ENCODE measurements around the gene NTN5. TPM values are rescaled to one million over a fixed set of nuclear protein-coding genes. Genes with fewer than 3 reads are reported as not detected.
"Not testable (repeated sequence)": the region's sequence is repeated elsewhere in the genome, so short reads cannot be mapped to it uniquely, and the experiment has no call there.

NTN5 gene, protein sequence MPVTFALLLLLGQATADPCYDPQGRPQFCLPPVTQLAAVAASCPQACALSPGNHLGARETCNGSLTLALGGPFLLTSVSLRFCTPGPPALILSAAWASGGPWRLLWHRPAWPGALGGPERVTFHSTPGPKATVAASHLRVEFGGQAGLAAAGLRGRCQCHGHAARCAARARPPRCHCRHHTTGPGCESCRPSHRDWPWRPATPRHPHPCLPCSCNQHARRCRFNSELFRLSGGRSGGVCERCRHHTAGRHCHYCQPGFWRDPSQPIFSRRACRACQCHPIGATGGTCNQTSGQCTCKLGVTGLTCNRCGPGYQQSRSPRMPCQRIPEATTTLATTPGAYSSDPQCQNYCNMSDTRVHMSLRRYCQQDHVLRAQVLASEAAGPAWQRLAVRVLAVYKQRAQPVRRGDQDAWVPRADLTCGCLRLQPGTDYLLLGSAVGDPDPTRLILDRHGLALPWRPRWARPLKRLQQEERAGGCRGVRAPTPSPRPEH
- total RNA-seq (0.18 TPM), polyA plus RNA-seq (ENCODE audit: insufficient read depth in 1 of 8, insufficient read length in 8 of 8, low replicate concordance in 1 of 8) (1 to 10 TPM in 7 of 8 donors, under 1 TPM in 1; 0.64 to 8.5 (median 2.2) TPM)
- long read RNA-seq, donor 1, partial matches to known transcripts: 0 of 1 reads
- long read RNA-seq, donor 1, other reads (novel, unspliced or antisense): 0 of 1 reads
- long read RNA-seq, donor 2: 0 reads
- long read RNA-seq, donor 3: 0 reads
- long read RNA-seq, donor 4: 0 reads
- long read RNA-seq, donor 5, partial matches to known transcripts: 0 of 1 reads
- long read RNA-seq, donor 5, other reads (novel, unspliced or antisense): 0 of 1 reads
- long read RNA-seq, donor 6: 0 reads
- long read RNA-seq, donor 7: 0 reads
- long read RNA-seq, donor 8: 0 reads
- long read RNA-seq, donor 9: 0 reads
- long read RNA-seq, donor 10: 0 reads
- long read RNA-seq, donor 11: 0 reads

DNA sequence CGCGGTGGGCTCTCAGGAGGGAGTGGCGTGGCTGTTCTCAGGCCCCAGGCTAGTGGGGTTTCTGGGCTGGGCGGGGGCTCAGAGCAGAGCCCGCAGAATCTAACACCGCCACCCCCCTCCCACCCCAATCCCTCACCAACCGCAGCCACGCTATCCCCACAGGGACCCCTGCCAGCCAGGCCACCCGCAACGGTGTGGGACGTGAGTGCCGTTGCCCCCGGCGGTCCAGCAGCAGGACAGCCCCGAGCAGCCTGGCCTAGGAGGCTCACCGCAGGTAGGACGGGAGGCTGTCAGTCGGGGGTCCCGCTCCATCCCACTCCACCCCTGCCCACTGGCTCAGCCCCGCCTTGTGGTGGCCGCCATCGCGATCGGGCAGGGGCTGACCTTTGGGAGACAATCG, at the start of gene NTN5:
TSS of gene NTN5 (minus strand) at position 24 of the 400 bp plus-strand sequence. CDS start 2,031 bp downstream, outside the sequence.
- H3K36me3 ChIP-seq (ENCODE audit: control insufficient read depth, insufficient read depth, low read length): no peaks in the 10 kb centered on the region
- peak within 1 kb of the TSS; percentile 65 for H3K27ac ChIP-seq (ENCODE audit: low read length)
- no peaks in the 10 kb centered on the region for H3K9me3 ChIP-seq (replicated peaks; ENCODE audit: control insufficient read depth, low read depth, low read length)
- H3K4me1 ChIP-seq (ENCODE audit: control insufficient read depth, insufficient read depth, low read length): peaks cover 41% of the 10 kb centered on the region
- no peak within 1 kb of the TSS for H3K4me3 ChIP-seq (ENCODE audit: low read length)
- 53% methylated on average over 19 of the region's 25 CpGs for whole genome bisulfite sequencing (ENCODE audit: insufficient coverage)
- H3K27me3 ChIP-seq (ENCODE audit: control insufficient read depth, insufficient read depth, low read length): peaks cover 2% of the 10 kb centered on the region
- DNase-seq: no peak

DNA sequence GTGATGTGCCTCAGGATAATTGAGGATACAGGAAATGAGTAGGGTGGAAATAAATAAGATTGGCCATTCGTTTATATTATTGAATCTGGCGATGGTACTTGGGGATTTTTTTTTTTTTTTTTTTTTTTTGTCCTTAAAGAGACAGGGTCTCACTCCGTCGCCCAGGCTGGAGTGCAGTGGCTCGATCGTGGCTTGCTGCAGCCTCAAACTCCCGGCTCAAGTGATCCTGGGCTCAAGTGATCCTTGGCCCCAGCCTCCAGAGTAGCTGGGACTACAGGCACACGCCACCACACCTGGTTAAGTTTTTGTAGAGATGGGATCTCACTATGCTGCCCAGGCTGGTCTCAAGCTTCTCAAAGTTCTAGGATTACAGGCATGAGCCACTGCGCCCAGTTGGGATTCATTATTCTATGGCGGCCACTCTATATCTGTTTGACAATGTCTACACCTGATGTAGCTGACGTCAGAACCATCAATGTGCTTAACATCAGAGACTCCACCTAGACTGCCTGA, 49.4 kb upstream of the NTN5 start:
- Histone ChIP-seq H3K27ac (ENCODE audit: low read length) (no peak overlapping the region), H3K9me3 (replicated peaks; ENCODE audit: control insufficient read depth, low read depth, low read length) (no peaks in the 10 kb centered on the region), H3K4me3 (ENCODE audit: low read length) (no peak overlapping the region), H3K36me3 (ENCODE audit: control insufficient read depth, insufficient read depth, low read length) (peaks cover 34% of the 10 kb centered on the region), H3K27me3 (ENCODE audit: control insufficient read depth, insufficient read depth, low read length) (no peaks in the 10 kb centered on the region), H3K4me1 (ENCODE audit: control insufficient read depth, insufficient read depth, low read length) (peaks cover 59% of the 10 kb centered on the region)
- DNase-seq: no peak
- WGBS (ENCODE audit: insufficient coverage): 79% methylated on average over 6 of the region's 11 CpGs

DNA sequence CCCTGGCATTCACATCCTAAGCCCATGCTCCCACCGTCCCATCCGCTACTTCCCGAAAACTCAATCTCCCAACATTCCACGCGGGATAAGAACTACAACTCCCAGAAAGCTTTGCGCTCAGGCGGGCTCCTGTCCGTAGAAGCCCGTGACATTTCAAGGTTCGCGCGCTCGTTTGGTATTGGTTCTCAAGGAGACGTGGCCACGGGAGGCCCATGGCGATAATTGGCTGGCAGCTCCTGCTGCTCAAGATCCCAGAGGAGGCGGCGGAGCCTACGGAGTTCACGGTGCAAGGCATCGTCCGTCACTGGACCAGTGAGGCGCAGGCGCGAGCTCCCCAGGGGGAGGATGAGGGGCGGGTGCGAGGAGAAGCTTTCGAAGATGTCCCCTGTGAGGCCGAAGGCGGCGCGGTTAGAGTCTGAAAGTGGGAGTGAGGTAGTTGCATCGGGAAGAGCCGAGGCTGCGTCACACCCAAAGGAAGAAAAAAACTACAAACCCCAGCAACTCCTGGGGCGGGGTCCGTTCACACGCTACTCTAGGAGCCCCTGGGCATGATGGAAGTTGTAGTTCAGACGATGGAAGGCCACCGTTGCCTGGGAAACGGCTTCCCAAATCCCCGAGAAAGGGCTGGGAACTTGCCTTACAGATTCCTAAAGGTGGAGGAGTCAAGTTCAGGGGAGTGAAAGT, 47.9 kb upstream of the NTN5 start:
- H3K27ac ChIP-seq (ENCODE audit: low read length): peak overlapping the region; percentile 98
- peak overlapping the region; percentile 63 for H3K4me3 ChIP-seq (ENCODE audit: low read length)
- 1% methylated on average over 31 of the region's 42 CpGs for WGBS (ENCODE audit: insufficient coverage)
- peaks cover 62% of the 10 kb centered on the region for H3K4me1 ChIP-seq (ENCODE audit: control insufficient read depth, insufficient read depth, low read length)
- H3K9me3 ChIP-seq (replicated peaks; ENCODE audit: control insufficient read depth, low read depth, low read length): no peaks in the 10 kb centered on the region
- no peaks in the 10 kb centered on the region for H3K27me3 ChIP-seq (ENCODE audit: control insufficient read depth, insufficient read depth, low read length)
- DNase-seq: peak; percentile 100
- H3K36me3 ChIP-seq (ENCODE audit: control insufficient read depth, insufficient read depth, low read length): peaks cover 23% of the 10 kb centered on the region

DNA sequence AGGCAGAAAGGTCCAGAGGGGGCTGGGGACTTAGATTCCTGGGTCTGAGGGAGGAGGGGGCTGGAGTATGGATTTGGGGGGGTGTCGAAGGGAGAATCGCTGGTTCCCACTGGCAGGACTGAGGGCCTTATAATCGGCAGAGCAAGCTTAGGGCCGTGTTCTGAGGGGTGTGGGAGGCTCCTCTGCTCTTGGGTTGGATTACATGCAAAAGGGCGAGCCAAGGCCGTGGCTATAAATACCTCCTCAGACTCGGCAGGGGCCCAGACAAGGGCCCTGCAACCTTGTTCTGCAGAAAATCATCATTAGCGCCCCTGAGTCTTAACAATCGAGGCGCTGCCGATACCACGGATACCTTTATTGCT, 47.4 kb upstream of the NTN5 start:
- peak overlapping the region; percentile 63 for H3K4me3 ChIP-seq (ENCODE audit: low read length)
- peaks cover 26% of the 10 kb centered on the region for H3K36me3 ChIP-seq (ENCODE audit: control insufficient read depth, insufficient read depth, low read length)
- no peaks in the 10 kb centered on the region for H3K9me3 ChIP-seq (replicated peaks; ENCODE audit: control insufficient read depth, low read depth, low read length)
- peaks cover 63% of the 10 kb centered on the region for H3K4me1 ChIP-seq (ENCODE audit: control insufficient read depth, insufficient read depth, low read length)
- no peaks in the 10 kb centered on the region for H3K27me3 ChIP-seq (ENCODE audit: control insufficient read depth, insufficient read depth, low read length)
- no peak for DNase-seq
- peak overlapping the region; percentile 98 for H3K27ac ChIP-seq (ENCODE audit: low read length)
- 14% methylated on average over 12 of the region's 12 CpGs for WGBS (ENCODE audit: insufficient coverage)

DNA sequence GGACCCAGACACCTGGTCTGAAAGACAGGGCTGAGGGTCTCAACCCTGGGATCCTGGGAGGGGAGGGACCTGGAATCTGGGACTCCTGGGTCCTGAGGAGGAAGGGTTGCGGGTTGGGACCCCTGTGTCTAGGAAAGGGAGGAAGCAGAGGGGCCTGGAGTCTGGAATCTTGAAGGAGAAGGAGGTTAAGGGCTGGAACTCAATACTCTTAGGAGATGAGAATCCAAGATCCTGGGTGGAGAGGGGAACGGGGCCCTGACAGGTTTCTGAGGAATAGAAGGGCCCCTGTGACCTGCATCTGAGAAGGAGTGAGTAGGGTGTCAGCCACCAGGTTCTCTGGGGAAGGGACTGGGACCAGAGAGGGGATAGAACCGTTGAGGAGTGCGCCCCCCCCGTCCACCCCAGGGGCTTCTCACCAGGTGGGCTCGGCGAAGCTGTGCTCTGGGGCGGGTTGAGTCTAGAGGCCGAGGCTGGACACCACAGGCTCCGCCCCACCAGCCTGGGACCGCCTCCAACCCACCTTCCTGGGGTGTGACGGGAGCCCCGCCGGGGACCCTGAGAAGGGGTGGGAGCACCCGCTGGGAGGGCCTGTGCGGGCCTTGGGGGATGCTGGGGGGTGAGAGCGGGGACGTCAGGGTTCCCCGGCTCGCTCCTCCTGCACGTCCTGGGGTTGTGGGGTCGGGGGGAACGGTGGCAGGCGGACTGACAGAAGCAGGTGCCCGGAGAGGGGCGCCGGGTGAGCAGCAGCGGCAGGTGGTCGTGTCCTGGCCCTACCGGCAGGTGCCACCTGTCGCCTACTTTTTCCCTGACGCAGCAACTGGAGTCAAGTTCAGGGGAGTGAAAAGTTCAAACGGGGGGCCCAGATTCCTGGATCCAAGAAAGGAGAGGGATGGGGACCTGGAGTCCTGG, 46.7 kb upstream of the NTN5 start, which contains the start of gene MAMSTR:
TSS of gene MAMSTR (minus strand) at position 463 of the 909 bp plus-strand sequence. CDS start 694 bp downstream, outside the sequence.
- peaks cover 66% of the 10 kb centered on the region for H3K4me1 ChIP-seq (ENCODE audit: control insufficient read depth, insufficient read depth, low read length)
- peaks cover 30% of the 10 kb centered on the region for H3K36me3 ChIP-seq (ENCODE audit: control insufficient read depth, insufficient read depth, low read length)
- peak within 1 kb of the TSS; percentile 98 for H3K27ac ChIP-seq (ENCODE audit: low read length)
- peak; percentile 87 for DNase-seq
- peak within 1 kb of the TSS; percentile 72 for H3K4me3 ChIP-seq (ENCODE audit: low read length)
- H3K9me3 ChIP-seq (replicated peaks; ENCODE audit: control insufficient read depth, low read depth, low read length): no peaks in the 10 kb centered on the region
- no peaks in the 10 kb centered on the region for H3K27me3 ChIP-seq (ENCODE audit: control insufficient read depth, insufficient read depth, low read length)
- 49% methylated on average over 26 of the region's 33 CpGs for WGBS (ENCODE audit: insufficient coverage)

DNA sequence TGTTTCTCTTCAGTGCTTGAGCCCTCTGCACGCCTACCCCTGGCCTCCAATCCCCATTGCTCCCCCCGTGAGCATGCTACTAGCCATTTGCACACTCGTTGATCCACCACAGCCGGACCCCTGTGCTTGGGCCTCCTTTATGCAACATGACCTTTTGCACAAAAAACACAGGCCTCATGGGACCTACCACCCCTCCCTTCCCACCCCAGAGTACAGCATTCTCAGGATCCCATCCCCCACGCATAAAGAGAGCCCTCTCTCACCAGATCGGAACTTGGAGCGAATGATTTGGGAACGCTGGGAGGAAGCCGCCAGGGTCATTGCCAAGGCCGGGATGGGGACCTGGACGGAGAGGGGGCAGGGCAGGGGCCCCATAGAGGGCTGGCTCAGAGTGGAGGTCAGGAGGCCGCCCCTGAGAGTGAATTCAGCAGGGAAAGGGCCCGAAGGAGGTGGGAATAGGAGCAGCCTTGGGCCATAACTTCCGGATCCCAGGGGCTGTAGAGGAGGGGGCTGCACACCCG, 46.0 kb upstream of the NTN5 start:
- Histone ChIP-seq H3K4me3 (ENCODE audit: low read length) (peak overlapping the region; percentile 72), H3K27me3 (ENCODE audit: control insufficient read depth, insufficient read depth, low read length) (no peaks in the 10 kb centered on the region), H3K27ac (ENCODE audit: low read length) (peak overlapping the region; percentile 98), H3K9me3 (replicated peaks; ENCODE audit: control insufficient read depth, low read depth, low read length) (no peaks in the 10 kb centered on the region), H3K36me3 (ENCODE audit: control insufficient read depth, insufficient read depth, low read length) (peaks cover 24% of the 10 kb centered on the region), H3K4me1 (ENCODE audit: control insufficient read depth, insufficient read depth, low read length) (peaks cover 64% of the 10 kb centered on the region)
- 34% methylated on average over 13 of the region's 15 CpGs for WGBS (ENCODE audit: insufficient coverage)
- DNase-seq: peak; percentile 58

DNA sequence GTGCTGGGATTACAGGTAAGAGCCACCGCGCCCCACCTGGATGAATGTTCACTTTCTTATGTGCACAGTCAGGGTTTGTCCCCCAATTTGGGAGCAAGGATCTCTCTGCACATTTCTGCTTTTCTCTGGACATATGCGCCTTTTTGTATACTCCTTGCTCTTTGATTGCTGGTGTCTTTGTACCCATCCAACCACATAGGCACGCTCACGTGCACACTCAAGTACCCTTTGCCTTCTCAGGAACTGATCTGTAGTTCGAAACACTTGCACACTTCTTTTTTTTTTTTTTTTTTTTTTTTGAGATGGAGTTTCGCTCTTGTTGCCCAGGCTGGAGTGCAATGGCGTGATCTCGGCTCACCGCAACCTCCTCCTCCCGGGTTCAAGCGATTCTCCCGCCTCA, 45.3 kb upstream of the NTN5 start:
- Histone ChIP-seq H3K27ac (ENCODE audit: low read length) (peak overlapping the region; percentile 98), H3K4me1 (ENCODE audit: control insufficient read depth, insufficient read depth, low read length) (peaks cover 71% of the 10 kb centered on the region), H3K4me3 (ENCODE audit: low read length) (peak overlapping the region; percentile 72), H3K36me3 (ENCODE audit: control insufficient read depth, insufficient read depth, low read length) (peaks cover 29% of the 10 kb centered on the region)
- not testable (repeated sequence) for DNase-seq; H3K9me3 ChIP-seq (replicated peaks; ENCODE audit: control insufficient read depth, low read depth, low read length); H3K27me3 ChIP-seq (ENCODE audit: control insufficient read depth, insufficient read depth, low read length)
- 96% methylated on average over 5 of the region's 13 CpGs for WGBS (ENCODE audit: insufficient coverage)

DNA sequence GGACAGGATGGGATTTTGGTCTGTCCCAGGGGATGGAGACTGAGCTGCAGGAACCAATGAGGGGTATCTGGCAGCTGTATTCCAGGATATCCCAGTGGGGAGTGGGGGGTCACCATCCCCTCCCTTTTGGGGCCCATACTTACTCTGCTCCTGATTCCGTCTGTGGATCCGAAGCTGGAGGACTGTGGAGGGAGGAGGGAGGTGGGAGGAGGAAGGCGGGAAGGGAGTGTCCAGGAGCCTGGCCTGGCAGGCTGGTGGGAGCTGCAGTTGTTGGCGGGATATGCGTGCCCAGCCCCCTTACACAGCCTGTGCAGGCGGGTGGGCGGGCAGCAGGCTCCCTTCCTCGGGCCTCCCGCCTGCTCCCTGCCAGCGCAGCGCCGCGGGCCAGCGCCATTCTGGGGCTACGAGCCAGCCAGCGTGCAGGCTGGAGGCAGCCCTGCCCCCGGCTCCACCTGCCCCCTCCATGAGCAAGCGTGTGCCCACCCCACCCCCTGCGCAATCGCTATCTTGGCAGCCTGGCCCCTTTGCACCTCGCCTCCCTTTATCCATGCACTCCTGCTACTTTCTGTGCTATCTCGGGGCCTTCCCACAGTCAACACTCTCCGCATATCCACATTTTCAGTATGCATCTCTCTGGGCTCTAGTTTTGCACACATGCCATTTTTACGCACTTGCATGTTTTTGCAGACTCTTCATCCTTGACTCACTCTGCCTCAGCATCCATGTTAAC, 43.9 kb upstream of the NTN5 start:
- Histone ChIP-seq H3K27me3 (ENCODE audit: control insufficient read depth, insufficient read depth, low read length) (no peaks in the 10 kb centered on the region), H3K4me1 (ENCODE audit: control insufficient read depth, insufficient read depth, low read length) (peaks cover 75% of the 10 kb centered on the region), H3K4me3 (ENCODE audit: low read length) (peak overlapping the region; percentile 76), H3K9me3 (replicated peaks; ENCODE audit: control insufficient read depth, low read depth, low read length) (no peaks in the 10 kb centered on the region), H3K27ac (ENCODE audit: low read length) (peak overlapping the region; percentile 97), H3K36me3 (ENCODE audit: control insufficient read depth, insufficient read depth, low read length) (peaks cover 32% of the 10 kb centered on the region)
- WGBS (ENCODE audit: insufficient coverage): 7% methylated on average over 23 of the region's 24 CpGs
- peak; percentile 94 for DNase-seq

Data from muscle of leg (tissue), 16 donors.